ENCODE results near the gene ADGRD2. TPM values are rescaled to one million over a fixed set of nuclear protein-coding genes. Genes with fewer than 3 reads are reported as not detected.

ADGRD2 gene
- total RNA-seq, 2 donors from 2014 or later: 1.0 to 4.0 TPM

DNA sequence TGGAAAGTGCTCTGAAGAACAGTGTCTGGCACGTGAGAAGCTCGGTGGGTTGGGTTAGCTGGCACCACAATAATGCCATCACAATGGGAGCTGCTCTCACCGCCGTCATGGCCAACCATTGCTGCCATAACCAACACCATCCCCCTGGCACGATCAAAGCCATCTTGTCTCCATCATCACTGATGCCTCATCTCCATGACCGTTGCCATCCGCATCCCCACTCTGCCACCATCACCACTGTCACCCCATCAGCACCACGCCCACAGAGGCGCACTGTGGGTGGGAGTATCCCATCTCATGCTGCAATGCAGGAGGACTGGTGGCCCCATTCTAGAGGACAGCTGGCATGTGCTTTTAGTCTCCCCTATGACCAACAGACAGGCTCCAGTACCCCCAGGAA is 33.2 kb downstream of the ADGRD2 start:
- no peaks in the 10 kb centered on the region for H3K9me3 ChIP-seq
- no peaks in the 10 kb centered on the region for H3K36me3 ChIP-seq
- H3K27me3 ChIP-seq (replicated peaks; ENCODE audit: insufficient read depth): peaks cover 11% of the 10 kb centered on the region
- H3K4me1 ChIP-seq (replicated peaks): no peaks in the 10 kb centered on the region
- intact Hi-C loops (cut with DNase I): no loop called here
- TF ChIP-seq POLR2A (IDR thresholded peaks at IDR 0.05) (no peak), CTCF (IDR thresholded peaks at IDR 0.05) (no peak), POLR2AphosphoS5 (IDR thresholded peaks at IDR 0.05) (no peak)
- no peak for DNase-seq (ENCODE audit: low spot score)
- 95% methylated on average over 9 of the region's 9 CpGs for WGBS
- H3K27ac ChIP-seq: no peak overlapping the region
- no peak overlapping the region for H3K4me3 ChIP-seq

DNA sequence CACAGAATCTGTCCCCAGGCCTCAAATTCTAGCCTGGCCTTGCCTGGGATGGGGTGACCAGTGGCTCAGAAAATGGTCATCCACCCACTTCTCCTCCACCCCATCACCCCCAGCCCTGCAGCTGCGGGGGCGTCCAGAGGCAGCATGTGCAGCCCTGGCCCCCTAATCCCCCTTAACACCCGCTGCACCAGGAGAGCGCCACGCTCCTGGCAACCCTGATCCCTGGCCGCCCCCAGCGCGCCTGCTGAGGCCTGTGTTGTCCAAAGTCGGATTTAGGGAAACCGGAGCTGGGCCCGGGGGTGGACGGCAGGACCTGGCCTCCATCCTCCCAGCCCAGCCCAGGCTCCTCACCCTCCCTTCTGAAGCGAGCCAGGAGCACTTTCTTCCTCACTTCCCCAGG is 35.0 kb downstream of the ADGRD2 start:
- WGBS: 71% methylated on average over 12 of the region's 13 CpGs
- Histone ChIP-seq H3K27me3 (replicated peaks; ENCODE audit: insufficient read depth) (peaks cover 8% of the 10 kb centered on the region), H3K4me1 (replicated peaks) (no peaks in the 10 kb centered on the region), H3K27ac (no peak overlapping the region), H3K4me3 (no peak overlapping the region), H3K36me3 (no peaks in the 10 kb centered on the region), H3K9me3 (no peaks in the 10 kb centered on the region)
- intact Hi-C loops (cut with DNase I): no loop called here
- TF ChIP-seq POLR2A (IDR thresholded peaks at IDR 0.05): no peak
- TF ChIP-seq CTCF (IDR thresholded peaks at IDR 0.05): no peak
- TF ChIP-seq POLR2AphosphoS5 (IDR thresholded peaks at IDR 0.05): no peak
- DNase-seq (ENCODE audit: low spot score): no peak

- H3K4me1 ChIP-seq (replicated peaks): no peaks in the 10 kb centered on the region
- no peak overlapping the region for H3K4me3 ChIP-seq
- 71% methylated on average over 15 of the region's 15 CpGs for WGBS
- DNase-seq (ENCODE audit: low spot score): no peak
- no peaks in the 10 kb centered on the region for H3K9me3 ChIP-seq
- H3K36me3 ChIP-seq: no peaks in the 10 kb centered on the region
- TF ChIP-seq CTCF (IDR thresholded peaks at IDR 0.05) (no peak), POLR2AphosphoS5 (IDR thresholded peaks at IDR 0.05) (no peak), POLR2A (IDR thresholded peaks at IDR 0.05) (no peak)
- no peak overlapping the region for H3K27ac ChIP-seq
- peaks cover 8% of the 10 kb centered on the region for H3K27me3 ChIP-seq (replicated peaks; ENCODE audit: insufficient read depth)
- intact Hi-C loops (cut with DNase I): no loop called here
Observed at GRCh38 chr9:124485936-124486335, 35.7 kb downstream of the ADGRD2 start.

GRCh38 chr9:124486778-124487259 is 36.6 kb downstream of the ADGRD2 start:
- Histone ChIP-seq H3K9me3 (no peaks in the 10 kb centered on the region), H3K36me3 (no peaks in the 10 kb centered on the region), H3K27me3 (replicated peaks; ENCODE audit: insufficient read depth) (peaks cover 8% of the 10 kb centered on the region), H3K4me3 (no peak overlapping the region), H3K4me1 (replicated peaks) (no peaks in the 10 kb centered on the region), H3K27ac (no peak overlapping the region)
- intact Hi-C loops (cut with DNase I): no loop called here
- TF ChIP-seq POLR2AphosphoS5 (IDR thresholded peaks at IDR 0.05) (no peak), CTCF (IDR thresholded peaks at IDR 0.05) (no peak), POLR2A (IDR thresholded peaks at IDR 0.05) (no peak)
- 39% methylated on average over 17 of the region's 17 CpGs for whole genome bisulfite sequencing
- DNase-seq (ENCODE audit: low spot score): no peak

DNA sequence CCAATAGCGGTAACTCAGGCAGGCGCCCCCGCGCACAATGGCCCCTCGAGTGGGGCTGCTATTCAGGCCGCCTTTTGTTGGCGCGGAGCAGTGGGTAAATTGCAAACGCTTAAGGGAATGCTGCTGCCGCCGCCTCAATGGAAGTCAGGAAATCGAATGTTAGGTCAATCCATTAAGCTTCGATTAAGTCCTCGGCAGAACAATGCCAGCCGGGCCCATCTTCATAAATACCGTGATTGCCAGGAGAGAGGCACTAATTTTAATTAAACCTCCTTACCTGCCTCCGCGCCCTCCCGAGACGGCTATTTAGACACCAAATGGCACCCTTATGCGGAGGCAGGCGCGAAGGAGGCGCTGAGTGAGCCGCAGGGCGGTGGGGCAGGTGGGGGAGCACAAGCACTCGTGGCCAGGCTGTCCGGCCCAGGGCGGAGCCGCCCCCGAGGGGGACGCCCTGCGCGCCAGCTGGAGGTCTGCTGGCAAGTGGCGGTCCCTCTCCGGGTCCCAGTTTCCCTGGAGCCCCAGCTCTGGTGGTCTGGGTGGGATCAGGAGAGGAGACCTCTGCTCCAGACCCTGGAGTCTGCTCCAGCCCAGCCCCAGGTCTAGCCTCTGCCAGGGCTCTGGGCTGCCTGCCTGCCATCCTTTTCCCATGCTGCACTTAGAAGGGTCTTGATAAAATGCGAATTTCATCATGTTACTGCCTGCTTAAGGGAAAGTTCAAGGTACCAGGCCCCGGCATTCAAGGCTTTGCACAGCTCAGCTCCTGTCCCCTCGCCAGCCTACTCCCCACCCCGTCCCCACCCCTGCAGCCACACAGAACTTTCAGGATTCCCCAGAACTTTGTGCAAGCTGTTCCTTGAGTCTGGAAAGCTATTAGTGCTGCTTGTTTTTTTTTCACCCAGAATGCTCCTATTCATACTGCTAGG is 37.3 kb downstream of the ADGRD2 start:
- Histone ChIP-seq H3K27ac (no peak overlapping the region), H3K4me3 (no peak overlapping the region), H3K27me3 (replicated peaks; ENCODE audit: insufficient read depth) (peaks cover 8% of the 10 kb centered on the region), H3K4me1 (replicated peaks) (no peaks in the 10 kb centered on the region), H3K9me3 (no peaks in the 10 kb centered on the region), H3K36me3 (no peaks in the 10 kb centered on the region)
- intact Hi-C loops (cut with DNase I): no loop called here
- 42% methylated on average over 38 of the region's 40 CpGs for WGBS
- DNase-seq (ENCODE audit: low spot score): no peak
- no peak for TF ChIP-seq POLR2AphosphoS5 (IDR thresholded peaks at IDR 0.05)
- TF ChIP-seq POLR2A (IDR thresholded peaks at IDR 0.05): no peak
- TF ChIP-seq CTCF (IDR thresholded peaks at IDR 0.05): no peak
